ENCODE data around the gene KCNH1.

GRCh38 chr1:211114446-211114845 lies 19.5 kb downstream of the KCNH1 start:
- TF ChIP-seq CTCF (IDR thresholded peaks at IDR 0.05; ENCODE audit: low read depth, low read length) (no peak), POLR2A (IDR thresholded peaks at IDR 0.05; ENCODE audit: extremely low read depth, insufficient read length) (no peak), MYC (IDR thresholded peaks at IDR 0.05; ENCODE audit: low read depth, low read length) (no peak), MAX (IDR thresholded peaks at IDR 0.05; ENCODE audit: low read depth, low read length) (no peak)
